Hippocampal formation (tissue), 2 donors: ENCODE results near the gene MLPH.
A peak's percentile ranks its signal among the peaks of the same experiment; 100 is the strongest.

Experiments used
- DNase-seq, 2 donors: peaks; one replicate each; lab custom pipeline; 2025; lab: John Stamatoyannopoulos, UW

MLPH gene

DNA sequence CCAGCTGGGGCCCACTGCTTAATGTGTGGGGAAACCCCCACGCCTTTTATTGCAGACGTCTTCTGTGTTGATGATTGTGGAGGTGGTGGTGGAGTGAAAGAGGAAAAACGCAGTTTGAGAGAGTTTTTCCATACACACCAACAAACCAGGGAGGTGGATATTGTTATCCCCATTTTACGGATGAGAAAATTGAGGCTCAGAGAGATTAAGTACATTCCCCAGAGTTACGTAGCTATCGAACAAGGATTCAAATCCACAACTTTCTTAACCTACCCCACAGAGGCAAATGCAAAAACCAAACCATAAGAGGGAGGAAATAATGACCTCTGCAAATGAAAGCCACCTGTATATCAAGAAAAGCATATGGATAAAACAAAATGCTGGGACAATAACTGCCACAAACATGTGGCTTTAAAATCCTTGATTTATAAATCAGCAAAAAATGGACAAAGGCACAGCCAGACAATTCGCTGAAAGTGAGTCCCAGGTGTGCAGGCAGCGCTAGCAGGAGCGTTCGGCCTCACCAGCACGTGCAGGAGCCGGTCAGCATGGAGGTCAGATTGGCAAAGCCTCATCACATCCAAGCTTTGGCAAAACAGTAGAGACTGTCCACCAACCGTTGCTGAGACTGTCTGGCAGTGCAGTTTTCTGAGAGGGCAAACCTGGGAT, 116.1 kb downstream of the MLPH start:
- no peak for DNase-seq

DNA sequence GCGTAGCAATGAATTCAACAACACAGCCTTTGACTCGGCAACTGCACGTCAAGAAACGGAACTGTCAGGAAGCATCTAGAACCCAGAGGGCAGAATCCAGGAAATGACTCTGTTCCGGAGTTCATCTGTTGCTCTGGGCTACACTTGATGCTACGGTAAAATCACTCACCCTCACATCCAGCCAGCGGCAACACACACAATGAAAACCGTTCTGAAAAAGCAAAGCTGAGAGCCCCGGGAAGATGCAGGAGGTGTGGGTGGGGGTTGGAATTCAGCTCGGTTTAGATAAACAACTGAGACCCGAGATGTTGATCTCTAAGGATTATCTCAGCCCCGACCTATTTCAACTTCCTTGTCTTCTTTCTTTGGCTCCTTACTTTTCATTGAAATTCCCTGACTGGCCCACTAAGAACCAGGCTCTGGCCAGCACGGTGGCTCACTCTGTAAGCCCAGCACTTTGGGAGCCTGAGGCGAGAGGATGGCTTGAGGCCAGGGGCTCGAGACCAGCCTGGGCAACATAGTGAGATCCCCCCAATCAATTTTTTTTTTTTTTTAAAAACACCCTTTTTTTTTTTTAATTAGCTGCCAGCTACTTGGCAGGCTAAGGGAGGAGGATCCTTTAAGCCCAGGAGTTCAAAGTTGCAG, 116.8 kb downstream of the MLPH start:
- DNase-seq = peak; percentile 6 to 24

DNA sequence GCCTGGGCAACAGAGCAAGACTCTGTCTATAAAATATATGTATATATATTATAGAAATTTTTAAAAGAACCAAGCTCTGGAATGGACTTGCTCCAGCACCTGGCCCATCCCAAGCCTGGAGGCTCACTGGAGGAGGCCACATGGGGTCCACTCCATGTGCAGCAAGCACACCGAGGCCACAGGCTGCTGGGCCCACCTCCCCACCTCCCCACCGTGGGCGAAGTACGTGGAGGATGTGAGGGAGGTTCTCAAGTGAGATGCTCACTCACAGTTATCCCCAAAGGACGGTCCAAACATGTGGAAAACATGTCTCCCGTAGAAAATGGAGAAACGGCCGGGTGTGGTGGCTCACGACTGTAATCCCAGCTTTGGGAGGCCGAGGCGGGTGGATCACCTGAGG, 117.3 kb downstream of the MLPH start:
- DNase-seq = no peak
